Neural cell (in vitro differentiated cells): ENCODE results near the gene NR1H2. TPM values are rescaled to one million over a fixed set of nuclear protein-coding genes. Genes with fewer than 3 reads are reported as not detected.

Source experiments
- H2AFZ ChIP-seq: fragments of 200-600, 300-800 bp; sonication (generic), shearing (Covaris generic); 2 replicates; pipeline ENCODE4 v1.6.0; 2014; ENCODE audit warnings: low read depth, mild to moderate bottlenecking, antibody characterized with exemption, low read length, moderate library complexity
- H3F3A ChIP-seq: fragments of 200-600 bp; shearing (Covaris generic); 2 replicates; pipeline ENCODE4 v1.6.1; 2016; ENCODE audit warnings: mild to moderate bottlenecking, moderate library complexity, mixed read lengths, antibody characterized with exemption, low read length; ENCODE audit not compliant: insufficient read depth, poor library complexity, severe bottlenecking
- H3K27ac ChIP-seq: fragments of 200-600, 300-800 bp; sonication (generic), shearing (Covaris generic); 2 replicates; pipeline ENCODE4 v1.5.1; 2014; ENCODE audit warnings: mild to moderate bottlenecking, low read length, moderate library complexity
- H3K27me3 ChIP-seq: fragments of 300-800, 200-600 bp; sonication (generic), shearing (Covaris generic); 2 replicates; pipeline ENCODE4 v1.6.0; 2014; ENCODE audit warnings: mild to moderate bottlenecking, low read depth, low read length, moderate library complexity; ENCODE audit not compliant: insufficient read depth
- H3K36me3 ChIP-seq: fragments of 300-800, 200-600 bp; sonication (generic), shearing (Covaris generic); 2 replicates; pipeline ENCODE4 v1.5.1; 2014; ENCODE audit warnings: mild to moderate bottlenecking, antibody characterized with exemption, low read length, moderate library complexity; ENCODE audit not compliant: insufficient read depth
- H3K4me2 ChIP-seq: fragments of 300-800, 200-600 bp; sonication (generic), shearing (Covaris generic); 2 replicates; pipeline ENCODE4 v1.6.0; 2014; ENCODE audit warnings: mild to moderate bottlenecking, low read length
- H3K4me3 ChIP-seq: fragments of 300-800, 200-600 bp; sonication (generic), shearing (Covaris generic); 2 replicates; pipeline ENCODE4 v1.5.1; 2014; ENCODE audit warnings: mild to moderate bottlenecking, low read length, moderate library complexity
- H3K79me2 ChIP-seq: fragments of 200-600 bp; shearing (Covaris generic); replicated peaks from 2 replicates; pipeline ENCODE4 v1.6.0; 2014; ENCODE audit warnings: mild to moderate bottlenecking, low read length, moderate library complexity; ENCODE audit not compliant: insufficient read depth
- H3K9ac ChIP-seq: fragments of 300-800, 200-600 bp; sonication (generic), shearing (Covaris generic); 2 replicates; pipeline ENCODE4 v1.6.1; 2016; ENCODE audit warnings: mild to moderate bottlenecking, low read length, mixed read lengths
- H3K9me2 ChIP-seq: fragments of 200-600 bp; shearing (Covaris generic); 2 replicates; pipeline ENCODE4 v1.6.1; 2016; ENCODE audit warnings: mild to moderate bottlenecking, low read length, mixed read lengths; ENCODE audit not compliant: insufficient read depth
- H3K9me3 ChIP-seq: fragments of 200-600, 300-800 bp; sonication (generic), shearing (Covaris generic); 2 replicates; pipeline ENCODE4 v1.6.1; 2016; ENCODE audit warnings: mild to moderate bottlenecking, mixed run types, low read length, moderate library complexity, mixed read lengths
- H4K20me1 ChIP-seq: fragments of 200-600 bp; shearing (Covaris generic); 2 replicates; pipeline ENCODE4 v1.6.1; 2016; ENCODE audit warnings: mild to moderate bottlenecking, mixed run types; ENCODE audit not compliant: insufficient read depth
- CTCF ChIP-seq: fragments of 450-650 bp; IDR thresholded peaks from 2 replicates; pipeline ENCODE4 v1.5.1; 2014; ENCODE audit warnings: antibody characterized with exemption, mild to moderate bottlenecking, moderate library complexity; ENCODE audit not compliant: poor library complexity, severe bottlenecking
- EP300 ChIP-seq: fragments of 450-650 bp; conservative IDR thresholded peaks from 2 replicates; pipeline ENCODE4 v1.6.1; 2014; ENCODE audit warnings: antibody characterized with exemption, mild to moderate bottlenecking, moderate library complexity; ENCODE audit not compliant: poor library complexity, severe bottlenecking
- EZH2 ChIP-seq: fragments of 200-600, 300-800 bp; shearing (Covaris generic), sonication (generic); IDR thresholded peaks from 2 replicates; pipeline ENCODE4 v1.6.1; 2014; ENCODE audit warnings: antibody characterized with exemption, low read length, borderline replicate concordance, mild to moderate bottlenecking; ENCODE audit not compliant: insufficient read depth, poor library complexity, severe bottlenecking
- MXI1 ChIP-seq: fragments of 450-650 bp; conservative IDR thresholded peaks from 2 replicates; pipeline ENCODE4 v1.6.1; 2014; ENCODE audit warnings: antibody characterized with exemption, mild to moderate bottlenecking; ENCODE audit not compliant: poor library complexity, severe bottlenecking
- POLR2AphosphoS5 ChIP-seq: IDR thresholded peaks from 2 replicates; pipeline ENCODE4 v1.6.1; 2012
- RAD21 ChIP-seq: fragments of 450-650 bp; conservative IDR thresholded peaks from 2 replicates; pipeline ENCODE4 v1.6.1; 2014; ENCODE audit warnings: antibody characterized with exemption, mild to moderate bottlenecking, moderate library complexity
- REST ChIP-seq: IDR thresholded peaks from 2 replicates; pipeline ENCODE4 v1.6.1; 2012; ENCODE audit warnings: borderline replicate concordance
- SMC3 ChIP-seq: fragments of 450-650 bp; conservative IDR thresholded peaks from 2 replicates; pipeline ENCODE4 v1.6.1; 2014; ENCODE audit warnings: antibody characterized with exemption, mild to moderate bottlenecking, moderate library complexity; ENCODE audit not compliant: poor library complexity
- TAF1 ChIP-seq: IDR thresholded peaks from 2 replicates; pipeline ENCODE4 v1.6.1; 2012; ENCODE audit warnings: low read depth
- polyA plus RNA-seq: library from polyadenylated mRNA; depleted of rRNA; stranded (reverse); fragments of >200 nt; gene quantifications from 2 replicates; pipeline ENCODE4 v1.2.3, GENCODE V29; 2014

Gene NR1H2
- polyA plus RNA-seq, 1 donor from 2014 or later, result 18.5 TPM

GRCh38 chr19:50392759-50393158 is 16.5 kb downstream of the NR1H2 start:
- H2AFZ ChIP-seq, result no peak overlapping the region
- no peaks in the 10 kb centered on the region for H3K36me3 ChIP-seq
- no peaks in the 10 kb centered on the region for H3K9me2 ChIP-seq
- H3K27me3 ChIP-seq, result no peaks in the 10 kb centered on the region
- no peak overlapping the region for H3K9ac ChIP-seq
- no peak overlapping the region for H3K27ac ChIP-seq
- H3K9me3 ChIP-seq, result no peaks in the 10 kb centered on the region
- H3F3A ChIP-seq, result no peaks in the 10 kb centered on the region
- no peak overlapping the region for H3K4me2 ChIP-seq
- no peaks in the 10 kb centered on the region for H4K20me1 ChIP-seq
- H3K79me2 ChIP-seq, result no peaks in the 10 kb centered on the region
- H3K4me3 ChIP-seq, result no peak overlapping the region
- TF ChIP-seq REST (no peak), MXI1 (no peak), RAD21 (no peak), POLR2AphosphoS5 (no peak), CTCF (no peak), TAF1 (no peak), EP300 (no peak), SMC3 (no peak), EZH2 (no peak)

GRCh38 chr19:50393589-50393988 is 17.3 kb downstream of the NR1H2 start:
- Histone ChIP-seq H3K36me3 (no peaks in the 10 kb centered on the region), H3K79me2 (no peaks in the 10 kb centered on the region), H4K20me1 (no peaks in the 10 kb centered on the region), H3K27ac (no peak overlapping the region), H3K27me3 (no peaks in the 10 kb centered on the region), H3K4me3 (no peak overlapping the region), H3K4me2 (no peak overlapping the region), H3K9me3 (no peaks in the 10 kb centered on the region), H3K9ac (no peak overlapping the region), H3K9me2 (no peaks in the 10 kb centered on the region), H3F3A (no peaks in the 10 kb centered on the region), H2AFZ (no peak overlapping the region)
- no peak for TF ChIP-seq POLR2AphosphoS5
- no peak for TF ChIP-seq REST
- TF ChIP-seq EZH2, result no peak
- TF ChIP-seq SMC3, result no peak
- no peak for TF ChIP-seq EP300
- no peak for TF ChIP-seq TAF1
- no peak for TF ChIP-seq CTCF
- TF ChIP-seq RAD21, result no peak
- no peak for TF ChIP-seq MXI1
